ENCODE data around the gene SLC7A5.

SLC7A5 gene

DNA sequence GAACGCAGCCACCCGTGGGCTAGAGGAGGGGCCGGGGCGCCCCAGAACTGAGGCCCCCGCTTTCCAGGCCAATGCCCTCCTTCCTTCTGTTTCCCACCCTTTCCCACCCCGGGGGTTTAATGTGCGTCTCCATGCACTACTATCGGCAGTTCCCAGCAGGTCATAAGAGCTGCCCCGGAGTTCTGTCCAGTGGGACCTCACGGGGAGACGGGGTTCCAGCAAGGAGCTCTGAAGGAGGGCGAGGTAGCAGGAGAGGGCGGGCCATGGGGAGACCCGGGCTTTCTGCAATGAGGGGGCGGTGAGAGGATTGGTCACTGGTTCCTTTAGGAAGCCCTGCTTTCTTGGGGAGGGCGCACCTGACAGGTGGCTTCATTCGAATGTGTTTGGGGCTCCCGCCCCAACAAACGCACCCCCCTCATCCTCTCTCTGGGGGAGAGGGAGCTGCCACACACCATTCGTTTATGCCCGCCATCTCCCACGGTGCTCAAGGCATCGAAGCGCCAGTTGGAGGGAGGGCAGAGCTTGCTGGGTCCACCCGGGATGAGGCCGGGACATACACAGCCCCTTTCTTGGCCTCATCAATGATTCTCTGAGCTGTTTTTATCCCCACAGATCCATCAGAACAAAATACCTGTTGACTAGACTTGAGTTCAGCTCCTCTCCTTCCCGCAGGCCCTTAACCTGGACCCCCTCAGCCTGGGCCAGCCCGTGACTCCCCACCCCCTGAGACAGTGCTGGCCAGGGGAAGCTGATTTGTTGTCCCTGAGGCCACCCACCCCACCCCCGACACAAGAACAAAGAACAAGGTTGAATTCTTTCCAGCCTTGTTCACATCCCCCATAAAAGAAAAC lies 44.1 kb downstream of the SLC7A5 start:
- H3K27ac ChIP-seq (ENCODE audit: low read length), result no peak overlapping the region
- no peak overlapping the region for H3K4me2 ChIP-seq (ENCODE audit: low read depth, low read length)
- no peak for DNase-seq
- H3K9me3 ChIP-seq (replicated peaks; ENCODE audit: insufficient read depth, low read length), result no peaks in the 10 kb centered on the region
- H3K36me3 ChIP-seq (replicated peaks; ENCODE audit: insufficient read depth, low read length), result no peaks in the 10 kb centered on the region
- H3F3A ChIP-seq (ENCODE audit: insufficient read depth, low read length), result 0 out of 2 replicates have a peak, but pooled peaks cover 2% of the 10 kb centered on the region
- H4K20me1 ChIP-seq (ENCODE audit: insufficient read depth, low read length), result no peaks in the 10 kb centered on the region
- H3K4me1 ChIP-seq (ENCODE audit: low read length), result no peaks in the 10 kb centered on the region
- H3K4me3 ChIP-seq (ENCODE audit: low read length), result no peak overlapping the region
- H3K79me2 ChIP-seq (ENCODE audit: low read length), result no peaks in the 10 kb centered on the region
- no peaks in the 10 kb centered on the region for H3K9me2 ChIP-seq (replicated peaks; ENCODE audit: insufficient read depth, low read length)
- TF ChIP-seq EZH2phosphoT487 (IDR thresholded peaks at IDR 0.05; ENCODE audit: low read length), result no peak
- no peak overlapping the region for H3K9ac ChIP-seq (ENCODE audit: low read length)
- H3K27me3 ChIP-seq (replicated peaks; ENCODE audit: insufficient read depth, low read length), result no peaks in the 10 kb centered on the region
- no peak overlapping the region for H2AFZ ChIP-seq (ENCODE audit: low read length)

DNA sequence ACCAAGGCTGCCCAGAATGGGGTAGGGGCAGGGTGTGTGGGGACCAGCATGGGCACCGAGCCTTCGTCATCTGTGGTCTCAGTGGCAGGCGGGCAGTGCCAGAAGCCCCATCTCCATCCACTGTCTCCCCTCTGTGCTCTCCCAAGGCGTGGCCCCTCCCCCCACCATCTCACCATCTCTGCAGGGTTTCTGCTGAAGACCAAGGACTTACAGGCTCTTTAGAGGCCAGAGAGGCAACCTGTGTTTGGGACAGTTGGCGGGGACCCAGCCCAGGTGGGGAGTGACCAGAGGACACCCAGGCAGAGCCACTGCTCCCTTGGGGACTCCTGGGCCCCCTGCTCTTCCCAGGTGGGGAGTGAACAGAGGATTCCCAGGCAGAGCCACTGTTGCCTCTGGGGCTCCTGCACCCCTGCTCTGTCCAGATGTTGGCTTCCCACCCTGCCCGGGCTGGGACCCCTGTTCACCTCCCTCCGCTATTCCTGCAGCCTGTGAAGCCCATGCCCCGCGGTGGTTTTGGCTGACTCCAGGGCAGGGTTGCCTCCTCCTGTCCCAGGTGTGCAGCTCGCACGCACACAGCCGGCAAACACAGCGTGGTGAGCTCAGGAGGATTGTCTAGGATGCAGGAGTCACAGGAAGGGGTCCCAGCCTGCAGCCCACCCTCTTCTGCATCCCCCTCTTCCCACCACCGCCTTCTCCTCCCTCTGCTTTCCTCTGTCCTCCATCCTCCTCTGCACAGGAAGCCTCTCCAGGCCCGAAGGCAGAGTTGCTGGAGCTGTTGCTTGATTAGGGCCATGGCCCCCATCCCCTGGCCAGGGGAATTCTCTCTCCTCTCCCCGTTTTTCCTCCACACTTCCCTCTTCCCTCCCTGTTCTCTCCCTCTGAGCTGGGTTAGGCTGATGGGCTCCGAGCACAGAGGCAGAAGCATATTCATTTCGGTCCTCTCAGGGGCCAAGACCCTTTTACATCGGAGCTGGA lies 45.0 kb downstream of the SLC7A5 start:
- no peak overlapping the region for H3K9ac ChIP-seq (ENCODE audit: low read length)
- no peaks in the 10 kb centered on the region for H3K9me2 ChIP-seq (replicated peaks; ENCODE audit: insufficient read depth, low read length)
- DNase-seq, result no peak
- no peaks in the 10 kb centered on the region for H3K27me3 ChIP-seq (replicated peaks; ENCODE audit: insufficient read depth, low read length)
- no peak overlapping the region for H3K27ac ChIP-seq (ENCODE audit: low read length)
- H3K79me2 ChIP-seq (ENCODE audit: low read length), result no peaks in the 10 kb centered on the region
- H3K9me3 ChIP-seq (replicated peaks; ENCODE audit: insufficient read depth, low read length), result no peaks in the 10 kb centered on the region
- no peak overlapping the region for H2AFZ ChIP-seq (ENCODE audit: low read length)
- no peaks in the 10 kb centered on the region for H3K4me1 ChIP-seq (ENCODE audit: low read length)
- no peak overlapping the region for H3K4me3 ChIP-seq (ENCODE audit: low read length)
- H3F3A ChIP-seq (ENCODE audit: insufficient read depth, low read length), result no peaks in the 10 kb centered on the region
- H4K20me1 ChIP-seq (ENCODE audit: insufficient read depth, low read length), result no peaks in the 10 kb centered on the region
- H3K4me2 ChIP-seq (ENCODE audit: low read depth, low read length), result no peak overlapping the region
- no peak for TF ChIP-seq EZH2phosphoT487 (IDR thresholded peaks at IDR 0.05; ENCODE audit: low read length)
- no peaks in the 10 kb centered on the region for H3K36me3 ChIP-seq (replicated peaks; ENCODE audit: insufficient read depth, low read length)

DNA sequence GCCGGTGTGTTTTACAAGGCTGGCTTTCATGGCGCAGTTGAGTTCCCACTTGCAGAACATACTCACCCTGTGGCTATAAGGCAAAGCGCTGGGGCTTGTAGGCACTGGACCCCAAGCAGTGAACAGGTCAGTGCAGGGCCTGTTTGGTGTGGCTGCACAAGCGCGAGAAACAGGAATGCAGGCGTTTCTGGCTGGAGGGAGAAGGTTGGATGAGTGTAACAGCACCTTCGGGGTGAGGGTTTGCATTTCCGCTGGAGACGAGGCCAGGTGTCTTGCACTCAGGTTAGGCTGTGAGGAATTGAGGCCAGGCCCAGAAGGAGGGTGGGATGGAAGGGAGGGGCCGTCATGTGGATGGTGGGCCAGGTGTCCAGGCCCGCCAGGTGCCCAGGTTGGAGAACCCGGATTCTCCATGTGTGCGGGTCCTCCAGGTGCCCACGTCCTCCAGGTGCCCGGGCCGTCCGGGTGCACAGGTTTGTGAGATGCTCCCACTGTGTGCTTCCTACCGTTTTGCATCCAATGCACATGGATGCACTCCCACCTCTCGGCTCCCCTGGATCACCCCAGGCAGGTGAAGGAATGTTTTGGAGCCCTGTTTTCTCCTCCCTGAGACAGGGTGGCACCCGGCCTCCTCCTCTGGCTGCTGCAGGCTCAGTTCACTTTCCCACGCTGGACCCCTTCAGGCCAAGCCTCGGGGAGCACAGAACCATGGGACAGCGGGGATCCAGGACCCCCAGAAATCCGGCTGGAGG lies 46.0 kb downstream of the SLC7A5 start:
- H3K79me2 ChIP-seq (ENCODE audit: low read length), result no peaks in the 10 kb centered on the region
- no peaks in the 10 kb centered on the region for H3K9me3 ChIP-seq (replicated peaks; ENCODE audit: insufficient read depth, low read length)
- no peaks in the 10 kb centered on the region for H3K9me2 ChIP-seq (replicated peaks; ENCODE audit: insufficient read depth, low read length)
- H3K4me2 ChIP-seq (ENCODE audit: low read depth, low read length), result no peak overlapping the region
- DNase-seq, result no peak
- no peaks in the 10 kb centered on the region for H4K20me1 ChIP-seq (ENCODE audit: insufficient read depth, low read length)
- no peaks in the 10 kb centered on the region for H3K4me1 ChIP-seq (ENCODE audit: low read length)
- no peaks in the 10 kb centered on the region for H3F3A ChIP-seq (ENCODE audit: insufficient read depth, low read length)
- H3K27me3 ChIP-seq (replicated peaks; ENCODE audit: insufficient read depth, low read length), result no peaks in the 10 kb centered on the region
- H3K36me3 ChIP-seq (replicated peaks; ENCODE audit: insufficient read depth, low read length), result no peaks in the 10 kb centered on the region
- TF ChIP-seq EZH2 (optimal IDR thresholded peaks at IDR 0.05; ENCODE audit: low read depth, low read length), result no peak
- TF ChIP-seq EZH2phosphoT487 (IDR thresholded peaks at IDR 0.05; ENCODE audit: low read length), result no peak
- TF ChIP-seq, protein P1, sequence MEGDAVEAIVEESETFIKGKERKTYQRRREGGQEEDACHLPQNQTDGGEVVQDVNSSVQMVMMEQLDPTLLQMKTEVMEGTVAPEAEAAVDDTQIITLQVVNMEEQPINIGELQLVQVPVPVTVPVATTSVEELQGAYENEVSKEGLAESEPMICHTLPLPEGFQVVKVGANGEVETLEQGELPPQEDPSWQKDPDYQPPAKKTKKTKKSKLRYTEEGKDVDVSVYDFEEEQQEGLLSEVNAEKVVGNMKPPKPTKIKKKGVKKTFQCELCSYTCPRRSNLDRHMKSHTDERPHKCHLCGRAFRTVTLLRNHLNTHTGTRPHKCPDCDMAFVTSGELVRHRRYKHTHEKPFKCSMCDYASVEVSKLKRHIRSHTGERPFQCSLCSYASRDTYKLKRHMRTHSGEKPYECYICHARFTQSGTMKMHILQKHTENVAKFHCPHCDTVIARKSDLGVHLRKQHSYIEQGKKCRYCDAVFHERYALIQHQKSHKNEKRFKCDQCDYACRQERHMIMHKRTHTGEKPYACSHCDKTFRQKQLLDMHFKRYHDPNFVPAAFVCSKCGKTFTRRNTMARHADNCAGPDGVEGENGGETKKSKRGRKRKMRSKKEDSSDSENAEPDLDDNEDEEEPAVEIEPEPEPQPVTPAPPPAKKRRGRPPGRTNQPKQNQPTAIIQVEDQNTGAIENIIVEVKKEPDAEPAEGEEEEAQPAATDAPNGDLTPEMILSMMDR (IDR thresholded peaks at IDR 0.05; ENCODE audit: low read length), result no peak
- H3K9ac ChIP-seq (ENCODE audit: low read length), result no peak overlapping the region
- no peak overlapping the region for H3K4me3 ChIP-seq (ENCODE audit: low read length)
- no peak overlapping the region for H2AFZ ChIP-seq (ENCODE audit: low read length)
- no peak overlapping the region for H3K27ac ChIP-seq (ENCODE audit: low read length)

All from MM.1S (cell line).